Stomach (tissue), 9 donors: ENCODE data around the gene MAP3K3. TPM values are rescaled to one million over a fixed set of nuclear protein-coding genes. Genes with fewer than 3 reads are reported as not detected.

Experiments
- DNase-seq, 2 donors: peaks; one replicate each; pipeline versions ENCODE4 v3.0.0 to v3.0.0-alpha.2; 2013 to 2019
- H3K27ac ChIP-seq, 5 donors: fragments of 200-600 bp in 4 of 5; sonication (generic) in 4 of 5; one replicate each; pipeline ENCODE4 v1.5.1; 2013 to 2019; ENCODE audit warnings: mild to moderate bottlenecking in 1 of 5, moderate library complexity in 1 of 5
- H3K27me3 ChIP-seq, 3 donors: fragments of 200-600 bp; sonication (generic); one replicate each; pipeline ENCODE4 v1.5.1; 2017 to 2019; ENCODE audit warnings: mixed run types in 1 of 3
- H3K36me3 ChIP-seq, 4 donors: fragments of 200-600 bp; sonication (generic); 1 replicate in 3 of 4; 2 replicates in 1 of 4; pipeline ENCODE4 v1.5.1; 2016 to 2019
- H3K4me1 ChIP-seq, 4 donors: fragments of 200-600 bp; sonication (generic); one replicate each; pipeline ENCODE4 v1.5.1; 2016 to 2019
- H3K4me3 ChIP-seq, 4 donors: fragments of 200-600 bp; sonication (generic) in 3 of 4; one replicate each; pipeline ENCODE4 v1.5.1; 2016 to 2019; ENCODE audit warnings: mild to moderate bottlenecking in 1 of 4
- H3K9me3 ChIP-seq, 4 donors: fragments of 200-600 bp; sonication (generic); one replicate each; pipeline ENCODE4 v1.5.1; 2016 to 2019
- CTCF ChIP-seq, 7 experiments: fragments of 450-650 bp in 4 of 7; fragments of 200-600 bp in 3 of 7; sonication (generic) in 3 of 7; IDR thresholded peaks; one replicate each; pipeline ENCODE4 v1.5.1; 2016 to 2019; ENCODE audit warnings: antibody characterized with exemption in 7 of 7, control low read depth in 2 of 7, mild to moderate bottlenecking in 1 of 7
- EP300 ChIP-seq: sonication (generic); formaldehyde crosslinking; IDR thresholded peaks from one replicate; pipeline ENCODE4 v1.6.1; 2017; ENCODE audit warnings: antibody characterized with exemption
- POLR2A ChIP-seq, 4 donors: fragments of 450-650 bp; IDR thresholded peaks; one replicate each; pipeline ENCODE4 v1.6.1; 2016; ENCODE audit warnings: antibody characterized with exemption in 4 of 4, control low read depth in 2 of 4, mild to moderate bottlenecking in 1 of 4, moderate library complexity in 1 of 4
- POLR2AphosphoS5 ChIP-seq, 3 donors: sonication (generic); formaldehyde crosslinking; IDR thresholded peaks; one replicate each; pipeline ENCODE4 v1.6.1; 2016; ENCODE audit warnings: antibody characterized with exemption in 3 of 3
- WGBS, 5 donors: extraction: QIAGEN DNeasy Blood & Tissue Kit in 3 of 5; methylation state at CpG; one replicate each; pipeline versions ENCODE4 v1.1.5 to v1.1.7; 2013 to 2018; 5-methylcytosine and 5-hydroxymethylcytosine counted together
- intact Hi-C: fragments of 100-400 bp; cut with DNase I; formaldehyde crosslinking; loops from one replicate; pipeline ENCODE4 v1.15.1; 2023; ENCODE audit warnings: low total_unique reads
- polyA plus RNA-seq, 3 donors: library from polyadenylated mRNA; stranded (reverse); fragments of 200-250 nt; gene quantifications; one replicate each; pipeline ENCODE4 v1.2.3, GENCODE V29; 2013
- total RNA-seq, 5 donors: library from RNA; depleted of rRNA; stranded (reverse); fragments of >200 nt; gene quantifications; one replicate each; pipeline versions ENCODE4 v1.1.0 to v1.2.3, GENCODE V29; 2014 to 2016
- donor health status: healthy with polysubstance abuse.
- donor health status: Bipolar disorder and iron deficiency.
- donor health status: healthy.

MAP3K3 gene
- total and polyA plus RNA-seq, 8 donors, result 9.3 to 99.5 (median 16.7) TPM

DNA sequence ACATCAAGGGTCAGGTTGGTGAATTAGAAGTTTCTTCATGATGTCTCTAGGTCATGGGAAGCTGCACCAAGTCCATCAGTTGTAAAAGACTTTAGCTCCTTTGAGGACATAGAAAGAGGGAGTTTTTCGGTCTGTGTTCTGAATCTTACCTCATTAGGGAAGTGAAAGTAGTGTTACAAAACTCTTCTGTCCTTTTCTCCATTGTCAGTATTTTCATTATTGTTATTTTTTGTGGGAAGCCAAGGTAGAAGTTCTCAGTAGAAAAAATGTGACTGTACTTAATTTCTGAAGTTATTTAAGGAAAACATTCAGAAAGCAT is 24.2 kb downstream of the MAP3K3 start:
- Histone ChIP-seq H3K36me3 (peaks cover 14 to 47% (median 43%) of the 10 kb centered on the region in 4 donors), H3K27me3 (no peaks in the 10 kb centered on the region), H3K4me1 (peaks cover 13 to 72% (median 23%) of the 10 kb centered on the region in 4 donors), H3K27ac (peak overlapping the region in 4 of 5 donors; percentile 45 to 61 (median 51)), H3K9me3 (no peaks in the 10 kb centered on the region), H3K4me3 (no peak overlapping the region)
- WGBS, 5 donors, result 87 to 90% (median 89%) methylated on average over 1 of the region's 1 CpG
- DNase-seq, result no peak
- intact Hi-C loops, result no loop called here
- TF ChIP-seq EP300 (no peak), CTCF (IDR thresholded peaks at IDR 0.05) (no peak), POLR2A (IDR thresholded peaks at IDR 0.05) (no peak), POLR2AphosphoS5 (IDR thresholded peaks at IDR 0.05) (no peak)

DNA sequence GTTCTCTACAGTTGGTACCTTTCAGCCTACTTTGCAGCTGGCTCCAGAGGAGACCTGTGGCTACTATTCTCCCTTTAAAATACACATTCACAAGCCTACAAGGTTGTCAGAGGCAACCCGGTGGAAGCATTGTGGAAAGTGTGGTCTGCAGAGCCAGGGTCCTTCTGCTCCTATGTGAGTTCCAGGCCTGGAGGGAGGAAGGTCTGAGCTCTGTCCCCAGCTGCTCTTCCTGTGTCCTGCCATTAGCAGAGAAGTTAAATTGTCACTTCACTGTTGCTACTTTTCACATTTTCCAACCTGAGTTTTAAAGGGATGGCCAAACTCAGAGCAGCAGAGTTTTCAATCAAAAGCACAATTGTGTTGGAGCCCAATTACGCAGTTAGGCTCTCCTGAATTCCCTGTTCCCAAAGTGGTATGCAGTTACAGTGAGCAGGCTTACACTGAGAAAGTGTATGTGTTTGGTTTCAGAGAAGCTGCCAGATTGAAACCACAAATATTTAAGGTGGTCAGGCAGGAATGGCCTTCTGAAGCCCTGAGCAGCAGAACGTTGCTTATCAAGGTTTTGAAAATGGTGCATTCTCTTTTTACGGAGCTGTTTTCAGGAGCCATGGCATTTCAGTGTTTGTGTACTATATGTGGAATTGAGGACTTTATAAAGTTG is 25.0 kb downstream of the MAP3K3 start:
- H3K27me3 ChIP-seq, result no peaks in the 10 kb centered on the region

GRCh38 chr17:63647936-63648335 is 25.7 kb downstream of the MAP3K3 start:
- Histone ChIP-seq H3K4me1 (peaks cover 13 to 71% (median 28%) of the 10 kb centered on the region in 4 donors), H3K27ac (peak overlapping the region in 3 of 5 donors; percentile 7 to 50 (median 45)), H3K9me3 (no peaks in the 10 kb centered on the region), H3K4me3 (no peak overlapping the region), H3K36me3 (peaks cover 10 to 54% (median 50%) of the 10 kb centered on the region in 4 donors), H3K27me3 (no peaks in the 10 kb centered on the region)
- intact Hi-C loops, result no loop called here
- no peak for TF ChIP-seq POLR2A (IDR thresholded peaks at IDR 0.05)
- no peak for TF ChIP-seq CTCF (IDR thresholded peaks at IDR 0.05)
- no peak for TF ChIP-seq EP300
- no peak for TF ChIP-seq POLR2AphosphoS5 (IDR thresholded peaks at IDR 0.05)
- DNase-seq, result no peak

More for the DNA sequence above, 25.0 kb downstream of the MAP3K3 start:
- Histone ChIP-seq H3K4me3 (no peak overlapping the region), H3K4me1 (peaks cover 13 to 70% (median 24%) of the 10 kb centered on the region in 4 donors), H3K27ac (peak overlapping the region in 4 of 5 donors; percentile 45 to 61 (median 51)), H3K9me3 (no peaks in the 10 kb centered on the region), H3K36me3 (peaks cover 14 to 48% (median 47%) of the 10 kb centered on the region in 4 donors)
- DNase-seq, result no peak
- intact Hi-C loops, result no loop called here
- no peak for TF ChIP-seq POLR2A (IDR thresholded peaks at IDR 0.05)
- TF ChIP-seq EP300, result no peak
- TF ChIP-seq CTCF (IDR thresholded peaks at IDR 0.05), result no peak
- no peak for TF ChIP-seq POLR2AphosphoS5 (IDR thresholded peaks at IDR 0.05)
- 33 to 58% (median 42%) methylated on average over 4 of the region's 4 CpGs for WGBS, 5 donors

DNA sequence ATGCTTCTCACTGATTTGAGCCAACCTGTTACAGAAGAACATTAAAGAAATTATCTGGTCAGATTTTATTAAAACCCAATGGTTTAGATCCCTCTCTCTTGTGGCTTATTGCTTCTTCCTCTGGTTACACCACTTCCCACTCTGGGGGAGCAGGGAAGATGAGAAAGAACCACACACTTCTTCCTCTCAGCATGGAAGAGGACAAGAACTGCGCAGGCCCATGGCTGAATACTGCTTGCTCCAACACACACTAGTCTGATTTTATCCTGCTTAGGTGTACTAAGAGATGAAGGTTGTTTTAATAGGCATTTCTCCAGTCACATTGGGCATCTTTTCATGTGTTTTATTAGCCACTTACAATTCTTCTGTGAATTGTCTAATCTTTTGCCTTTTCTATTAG is 27.6 kb downstream of the MAP3K3 start:
- 75 to 96% (median 86%) methylated on average over 1 of the region's 1 CpG for WGBS, 5 donors
- DNase-seq, result no peak
- TF ChIP-seq CTCF (IDR thresholded peaks at IDR 0.05) (no peak), POLR2A (IDR thresholded peaks at IDR 0.05) (no peak), POLR2AphosphoS5 (IDR thresholded peaks at IDR 0.05) (no peak), EP300 (no peak)
- Histone ChIP-seq H3K36me3 (peaks cover 17 to 63% (median 58%) of the 10 kb centered on the region in 4 donors), H3K27ac (no peak overlapping the region), H3K4me3 (no peak overlapping the region), H3K9me3 (no peaks in the 10 kb centered on the region), H3K27me3 (no peaks in the 10 kb centered on the region), H3K4me1 (peaks cover 13 to 68% (median 31%) of the 10 kb centered on the region in 4 donors)
- intact Hi-C loops, result no loop called here
